Measurements from ENCODE around the gene TTC39B.
A peak's percentile ranks its signal among the peaks of the same experiment; 100 is the strongest.

Gene TTC39B

GRCh38 chr9:15286161-15286821 is 20.7 kb downstream of the TTC39B start:
- Histone ChIP-seq H2AFZ (ENCODE audit: low read length, unreplicated experiment) (no peak overlapping the region), H3K27ac (ENCODE audit: low read depth, low read length) (no peak overlapping the region), H3K79me2 (ENCODE audit: control insufficient read depth, insufficient read depth, low read length, unreplicated experiment) (no peaks in the 10 kb centered on the region), H3K36me3 (ENCODE audit: insufficient read depth, low read length) (no peaks in the 10 kb centered on the region), H3K27me3 (ENCODE audit: insufficient read depth, low read length) (no peaks in the 10 kb centered on the region), H3K4me3 (ENCODE audit: low read depth, low read length) (no peak overlapping the region), H3K4me1 (ENCODE audit: control insufficient read depth, insufficient read depth, low read length, unreplicated experiment) (no peaks in the 10 kb centered on the region)

GRCh38 chr9:15282567-15283285 is 24.3 kb downstream of the TTC39B start:
- Histone ChIP-seq H3K27ac (ENCODE audit: low read depth, low read length) (no peak overlapping the region), H3K4me3 (ENCODE audit: low read depth, low read length) (no peak overlapping the region), H3K79me2 (ENCODE audit: control insufficient read depth, insufficient read depth, low read length, unreplicated experiment) (no peaks in the 10 kb centered on the region), H3K36me3 (ENCODE audit: insufficient read depth, low read length) (no peaks in the 10 kb centered on the region), H3K4me1 (ENCODE audit: control insufficient read depth, insufficient read depth, low read length, unreplicated experiment) (no peaks in the 10 kb centered on the region), H2AFZ (ENCODE audit: low read length, unreplicated experiment) (no peak overlapping the region), H3K27me3 (ENCODE audit: insufficient read depth, low read length) (no peaks in the 10 kb centered on the region)

GRCh38 chr9:15280647-15281046 is 26.4 kb downstream of the TTC39B start:
- no peaks in the 10 kb centered on the region for H3K36me3 ChIP-seq (ENCODE audit: insufficient read depth, low read length)
- H3K79me2 ChIP-seq (ENCODE audit: control insufficient read depth, insufficient read depth, low read length, unreplicated experiment) = no peaks in the 10 kb centered on the region
- no peak overlapping the region for H2AFZ ChIP-seq (ENCODE audit: low read length, unreplicated experiment)
- no peaks in the 10 kb centered on the region for H3K4me1 ChIP-seq (ENCODE audit: control insufficient read depth, insufficient read depth, low read length, unreplicated experiment)
- no peak overlapping the region for H3K27ac ChIP-seq (ENCODE audit: low read depth, low read length)
- no peak overlapping the region for H3K4me3 ChIP-seq (ENCODE audit: low read depth, low read length)
- no peaks in the 10 kb centered on the region for H3K27me3 ChIP-seq (ENCODE audit: insufficient read depth, low read length)

DNA sequence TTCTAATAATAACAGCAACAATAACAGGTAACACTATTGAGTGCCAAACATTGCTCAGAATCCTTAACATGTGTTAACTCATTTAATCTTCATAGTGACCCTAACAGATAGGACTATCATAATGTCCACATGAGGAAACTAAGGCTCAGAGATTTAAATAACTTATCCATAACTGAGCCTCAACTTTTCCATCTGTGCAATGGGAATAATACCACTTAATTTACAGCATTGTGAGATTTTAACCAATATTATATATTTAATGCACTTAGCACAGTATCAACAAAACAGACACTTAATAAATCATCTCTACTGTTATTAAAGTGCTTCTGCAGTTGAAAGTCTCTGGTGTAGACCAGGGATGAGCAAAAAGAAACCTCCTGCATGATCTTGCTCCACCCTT is 28.2 kb downstream of the TTC39B start:
- no peak overlapping the region for H3K27ac ChIP-seq (ENCODE audit: low read depth, low read length)
- no peaks in the 10 kb centered on the region for H3K36me3 ChIP-seq (ENCODE audit: insufficient read depth, low read length)
- no peak overlapping the region for H3K4me3 ChIP-seq (ENCODE audit: low read depth, low read length)
- H3K27me3 ChIP-seq (ENCODE audit: insufficient read depth, low read length) = no peaks in the 10 kb centered on the region
- no peaks in the 10 kb centered on the region for H3K79me2 ChIP-seq (ENCODE audit: control insufficient read depth, insufficient read depth, low read length, unreplicated experiment)
- H2AFZ ChIP-seq (ENCODE audit: low read length, unreplicated experiment) = no peak overlapping the region
- no peaks in the 10 kb centered on the region for H3K4me1 ChIP-seq (ENCODE audit: control insufficient read depth, insufficient read depth, low read length, unreplicated experiment)

- no peaks in the 10 kb centered on the region for H3K4me1 ChIP-seq (ENCODE audit: control insufficient read depth, insufficient read depth, low read length, unreplicated experiment)
- no peak overlapping the region for H3K27ac ChIP-seq (ENCODE audit: low read depth, low read length)
- H3K79me2 ChIP-seq (ENCODE audit: control insufficient read depth, insufficient read depth, low read length, unreplicated experiment) = no peaks in the 10 kb centered on the region
- no peaks in the 10 kb centered on the region for H3K27me3 ChIP-seq (ENCODE audit: insufficient read depth, low read length)
- H2AFZ ChIP-seq (ENCODE audit: low read length, unreplicated experiment) = no peak overlapping the region
- no peaks in the 10 kb centered on the region for H3K36me3 ChIP-seq (ENCODE audit: insufficient read depth, low read length)
- H3K4me3 ChIP-seq (ENCODE audit: low read depth, low read length) = no peak overlapping the region
Observed at GRCh38 chr9:15278091-15278687, 28.8 kb downstream of the TTC39B start.

DNA sequence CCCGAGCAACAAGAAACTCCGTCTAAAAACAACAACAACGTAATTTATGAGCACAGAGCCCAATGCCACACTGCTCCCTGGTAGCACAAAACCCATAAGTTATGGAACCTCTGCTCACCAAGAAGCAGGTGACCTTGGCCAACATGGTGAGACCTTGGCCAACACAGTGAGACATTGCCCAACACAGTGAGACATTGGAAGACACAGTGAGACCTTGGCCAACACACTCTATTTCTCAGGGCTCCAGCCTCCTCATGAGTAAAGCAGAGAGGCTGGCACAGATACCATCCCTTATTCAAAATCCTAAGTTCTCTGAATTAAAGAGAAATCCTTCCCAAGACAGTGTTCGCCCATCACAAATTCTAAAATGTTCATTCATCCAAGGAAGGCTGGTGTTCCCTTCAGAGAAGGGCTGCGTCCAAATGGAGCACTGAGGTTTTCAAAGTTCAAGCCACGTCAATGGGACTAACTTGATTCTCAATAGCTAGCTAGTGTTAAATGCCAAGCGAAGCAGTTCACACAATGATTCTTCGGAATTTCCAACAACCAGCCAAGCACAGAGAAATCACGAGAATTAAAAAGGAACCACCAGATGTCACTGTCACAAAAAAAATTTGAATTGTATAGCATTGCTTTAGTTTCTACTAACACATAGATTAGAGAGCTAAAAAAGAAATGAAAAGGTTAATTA is 29.5 kb downstream of the TTC39B start:
- no peaks in the 10 kb centered on the region for H3K27me3 ChIP-seq (ENCODE audit: insufficient read depth, low read length)
- H3K4me1 ChIP-seq (ENCODE audit: control insufficient read depth, insufficient read depth, low read length, unreplicated experiment) = no peaks in the 10 kb centered on the region
- no peak overlapping the region for H3K4me3 ChIP-seq (ENCODE audit: low read depth, low read length)
- no peaks in the 10 kb centered on the region for H3K36me3 ChIP-seq (ENCODE audit: insufficient read depth, low read length)
- no peaks in the 10 kb centered on the region for H3K79me2 ChIP-seq (ENCODE audit: control insufficient read depth, insufficient read depth, low read length, unreplicated experiment)
- H2AFZ ChIP-seq (ENCODE audit: low read length, unreplicated experiment) = peak overlapping the region; percentile 18
- no peak overlapping the region for H3K27ac ChIP-seq (ENCODE audit: low read depth, low read length)

DNA sequence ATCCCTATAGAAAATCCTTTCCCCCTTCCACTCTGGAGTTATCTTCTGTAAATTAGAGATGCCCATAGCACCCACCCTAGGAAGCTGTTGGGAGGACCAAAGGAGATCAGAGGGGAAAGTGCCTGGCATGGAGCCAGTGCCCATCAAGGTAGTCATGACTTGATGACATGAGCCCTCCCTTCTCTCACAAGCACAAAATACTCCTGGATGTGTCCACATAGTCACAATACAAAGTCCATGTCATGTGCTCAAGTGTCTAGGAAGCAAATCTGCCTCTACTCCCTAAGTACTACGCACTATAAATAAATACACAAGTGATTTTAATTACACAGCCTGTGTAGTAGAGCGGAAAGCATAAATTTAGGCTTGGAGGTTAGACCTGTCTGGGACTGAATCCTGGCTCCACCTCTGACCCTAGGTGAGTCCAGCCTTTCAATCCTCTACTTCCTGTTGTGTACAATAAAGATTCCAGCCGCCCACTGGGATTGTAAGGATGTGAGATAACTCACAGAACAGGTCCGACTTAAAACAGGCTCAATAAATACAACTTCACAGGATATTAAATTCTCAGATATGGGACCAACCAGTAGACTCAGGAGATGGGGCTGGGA is 30.6 kb downstream of the TTC39B start:
- no peaks in the 10 kb centered on the region for H3K27me3 ChIP-seq (ENCODE audit: insufficient read depth, low read length)
- H3K79me2 ChIP-seq (ENCODE audit: control insufficient read depth, insufficient read depth, low read length, unreplicated experiment) = no peaks in the 10 kb centered on the region
- no peaks in the 10 kb centered on the region for H3K36me3 ChIP-seq (ENCODE audit: insufficient read depth, low read length)
- H3K27ac ChIP-seq (ENCODE audit: low read depth, low read length) = no peak overlapping the region
- no peak overlapping the region for H3K4me3 ChIP-seq (ENCODE audit: low read depth, low read length)
- no peak overlapping the region for H2AFZ ChIP-seq (ENCODE audit: low read length, unreplicated experiment)
- no peaks in the 10 kb centered on the region for H3K4me1 ChIP-seq (ENCODE audit: control insufficient read depth, insufficient read depth, low read length, unreplicated experiment)

DNA sequence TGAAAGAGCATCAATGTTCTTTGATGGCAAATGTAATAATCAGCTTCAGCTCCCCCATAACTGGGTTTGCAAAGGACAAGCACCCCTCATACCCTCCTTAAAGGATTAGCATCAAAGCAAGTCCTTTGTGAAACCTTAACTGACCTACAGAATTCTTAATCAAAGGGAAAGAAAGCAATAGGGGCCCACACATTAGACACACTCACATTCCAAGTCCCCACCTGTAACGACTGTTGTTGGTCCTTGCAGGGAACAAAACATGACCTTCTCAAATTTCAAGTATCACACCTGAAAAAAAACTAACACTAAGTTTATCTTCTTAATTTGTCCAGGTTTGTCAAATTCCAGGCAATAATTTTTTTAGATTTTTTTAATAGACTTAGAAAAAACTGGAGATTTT is 32.6 kb downstream of the TTC39B start:
- Histone ChIP-seq H3K4me1 (ENCODE audit: control insufficient read depth, insufficient read depth, low read length, unreplicated experiment) (no peaks in the 10 kb centered on the region), H3K27me3 (ENCODE audit: insufficient read depth, low read length) (no peaks in the 10 kb centered on the region)

DNA sequence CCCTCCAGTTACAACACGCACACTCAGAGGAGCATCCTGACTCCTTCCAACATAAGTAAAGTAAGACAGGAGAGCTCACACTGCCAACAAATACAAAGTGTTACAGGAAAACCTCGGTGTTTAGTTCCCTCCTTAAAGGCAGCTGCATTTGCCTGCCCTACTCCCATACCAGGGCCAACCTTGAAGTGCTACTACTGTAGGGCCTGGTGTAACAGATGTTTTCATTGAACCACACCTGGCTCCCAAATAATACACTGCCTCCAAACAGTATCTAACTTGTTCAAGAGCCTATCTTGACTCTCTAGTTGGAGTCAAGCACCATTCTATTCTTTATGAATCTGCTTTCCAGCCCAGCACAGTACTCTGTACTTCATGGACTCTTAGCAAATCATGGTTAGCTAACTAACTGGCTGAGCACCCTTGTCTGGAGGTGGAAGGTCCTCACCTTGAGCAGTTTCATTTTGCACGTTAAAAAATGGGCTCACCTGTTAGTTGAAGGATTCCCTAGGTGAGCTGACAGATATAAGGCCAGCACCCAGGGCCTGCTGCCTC is 34.6 kb downstream of the TTC39B start:
- H3K79me2 ChIP-seq (ENCODE audit: control insufficient read depth, insufficient read depth, low read length, unreplicated experiment) = no peaks in the 10 kb centered on the region
- H3K27me3 ChIP-seq (ENCODE audit: insufficient read depth, low read length) = no peaks in the 10 kb centered on the region
- no peak overlapping the region for H3K27ac ChIP-seq (ENCODE audit: low read depth, low read length)
- no peak overlapping the region for H3K4me3 ChIP-seq (ENCODE audit: low read depth, low read length)
- H2AFZ ChIP-seq (ENCODE audit: low read length, unreplicated experiment) = no peak overlapping the region
- H3K36me3 ChIP-seq (ENCODE audit: insufficient read depth, low read length) = no peaks in the 10 kb centered on the region
- no peaks in the 10 kb centered on the region for H3K4me1 ChIP-seq (ENCODE audit: control insufficient read depth, insufficient read depth, low read length, unreplicated experiment)

More for the DNA sequence above, 32.6 kb downstream of the TTC39B start:
- H3K79me2 ChIP-seq (ENCODE audit: control insufficient read depth, insufficient read depth, low read length, unreplicated experiment) = no peaks in the 10 kb centered on the region
- no peak overlapping the region for H2AFZ ChIP-seq (ENCODE audit: low read length, unreplicated experiment)
- H3K4me3 ChIP-seq (ENCODE audit: low read depth, low read length) = no peak overlapping the region
- H3K36me3 ChIP-seq (ENCODE audit: insufficient read depth, low read length) = no peaks in the 10 kb centered on the region
- H3K27ac ChIP-seq (ENCODE audit: low read depth, low read length) = no peak overlapping the region

GRCh38 chr9:15271403-15271802 is 35.6 kb downstream of the TTC39B start:
- H3K4me3 ChIP-seq (ENCODE audit: low read depth, low read length) = no peak overlapping the region
- H3K36me3 ChIP-seq (ENCODE audit: insufficient read depth, low read length) = no peaks in the 10 kb centered on the region
- no peaks in the 10 kb centered on the region for H3K4me1 ChIP-seq (ENCODE audit: control insufficient read depth, insufficient read depth, low read length, unreplicated experiment)
- H3K27me3 ChIP-seq (ENCODE audit: insufficient read depth, low read length) = no peaks in the 10 kb centered on the region
- no peak overlapping the region for H3K27ac ChIP-seq (ENCODE audit: low read depth, low read length)
- H3K79me2 ChIP-seq (ENCODE audit: control insufficient read depth, insufficient read depth, low read length, unreplicated experiment) = no peaks in the 10 kb centered on the region
- no peak overlapping the region for H2AFZ ChIP-seq (ENCODE audit: low read length, unreplicated experiment)
